HG02763 (cell line): ENCODE results near the gene SPOCK1.

Source experiments
- ATAC-seq: cut with Tn5 transposase; IDR thresholded peaks from one replicate; pipeline ENCODE4 v1.9.1; 2021; ENCODE audit warnings: mild to moderate bottlenecking, moderate library complexity; ENCODE audit not compliant: unreplicated experiment

SPOCK1 gene

GRCh38 chr5:137090151-137090550 lies 409.0 kb downstream of the SPOCK1 start:
- ATAC-seq, result no peak

DNA sequence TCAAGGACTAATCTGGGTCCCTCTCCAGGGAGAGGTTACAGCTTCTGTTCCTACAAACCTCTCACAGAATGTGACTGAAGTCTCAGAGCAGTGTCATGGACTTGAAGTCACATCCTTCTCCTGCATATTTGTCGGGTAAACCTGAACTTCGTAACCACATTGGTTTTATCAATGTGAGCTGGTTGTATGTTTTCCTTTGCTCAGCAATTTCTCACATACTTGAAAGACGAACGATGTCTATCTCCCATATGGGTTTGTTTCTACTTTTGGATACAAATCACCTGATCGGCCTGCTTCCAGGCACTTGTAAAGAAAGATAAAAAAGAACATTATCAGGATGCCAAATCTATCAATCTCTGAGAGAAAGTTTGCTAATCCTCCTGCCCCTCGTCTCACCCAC lies 411.0 kb downstream of the SPOCK1 start:
- no peak for ATAC-seq

- no peak for ATAC-seq
Observed at GRCh38 chr5:137086342-137086741, 412.8 kb downstream of the SPOCK1 start.

GRCh38 chr5:137085206-137085605 lies 413.9 kb downstream of the SPOCK1 start:
- ATAC-seq, result no peak

- ATAC-seq, result no peak
Observed at GRCh38 chr5:137084016-137084415, 415.1 kb downstream of the SPOCK1 start.

DNA sequence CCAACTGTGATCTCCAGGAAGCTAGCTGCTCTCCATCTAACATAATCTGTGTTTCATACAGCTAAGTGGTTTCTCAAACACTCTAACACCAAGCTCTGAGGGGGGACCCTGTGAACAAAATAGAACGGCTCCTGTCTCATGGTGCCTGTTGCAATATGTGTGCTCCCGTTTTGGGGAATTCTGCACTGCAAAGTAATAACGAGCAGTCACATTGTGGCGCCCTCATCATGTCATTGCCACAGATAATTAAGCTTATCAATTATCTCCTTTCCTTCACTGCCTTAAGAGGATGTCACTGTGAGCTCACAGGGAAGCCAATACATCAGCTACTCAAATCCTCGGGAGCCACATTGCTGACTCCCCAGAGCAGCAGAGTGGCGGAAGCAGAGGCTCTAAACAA lies 416.2 kb downstream of the SPOCK1 start:
- ATAC-seq, result no peak

- ATAC-seq, result no peak
Observed at GRCh38 chr5:137078171-137078665, 420.9 kb downstream of the SPOCK1 start.

- ATAC-seq, result no peak
Observed at GRCh38 chr5:137075163-137075970, 423.8 kb downstream of the SPOCK1 start.

DNA sequence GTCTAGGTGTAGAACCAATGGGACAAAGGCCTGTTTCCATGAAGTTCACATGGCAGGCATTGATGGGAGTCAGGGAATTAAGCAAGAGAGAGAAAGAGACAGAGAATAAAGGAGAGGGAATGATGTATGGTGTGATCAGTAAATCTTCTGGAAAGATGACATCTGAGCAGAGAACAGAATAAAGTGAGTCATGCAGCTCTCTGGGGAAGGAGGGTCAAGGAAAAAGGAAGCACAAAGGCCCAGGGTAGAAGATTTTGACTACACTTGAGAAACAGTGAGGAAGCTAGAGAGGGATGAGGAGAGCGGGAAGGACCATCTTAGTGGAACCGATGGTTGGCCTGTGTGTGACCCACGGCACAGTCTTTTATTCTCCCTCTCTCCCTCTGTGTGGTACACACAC lies 425.9 kb downstream of the SPOCK1 start:
- no peak for ATAC-seq

- ATAC-seq, result peak; percentile 51
Observed at GRCh38 chr5:137072361-137073115, 426.6 kb downstream of the SPOCK1 start.

GRCh38 chr5:137071931-137072330 lies 427.2 kb downstream of the SPOCK1 start:
- ATAC-seq, result no peak

- no peak for ATAC-seq
Observed at GRCh38 chr5:137071526-137071925, 427.6 kb downstream of the SPOCK1 start.

DNA sequence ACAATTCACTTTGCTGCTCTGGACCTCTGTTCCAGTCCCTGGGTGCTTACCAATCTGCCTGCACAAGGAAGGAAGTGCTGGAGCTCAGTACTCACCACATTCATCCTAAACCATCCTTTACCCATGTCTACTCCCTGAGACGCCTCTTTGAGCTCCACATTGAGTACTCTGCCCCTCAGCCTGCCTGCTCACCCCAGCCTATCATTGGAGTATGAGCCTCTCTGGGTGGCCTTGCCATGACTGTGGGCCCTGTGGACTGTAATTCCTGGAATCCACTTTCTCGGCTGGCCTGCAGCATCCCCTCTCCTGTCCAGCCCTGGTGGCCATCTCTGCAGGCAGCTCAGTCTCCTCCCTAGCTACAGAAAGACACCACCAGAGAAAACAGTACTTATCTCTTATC lies 428.6 kb downstream of the SPOCK1 start:
- no peak for ATAC-seq

GRCh38 chr5:137069358-137069757 lies 429.8 kb downstream of the SPOCK1 start:
- ATAC-seq, result no peak

DNA sequence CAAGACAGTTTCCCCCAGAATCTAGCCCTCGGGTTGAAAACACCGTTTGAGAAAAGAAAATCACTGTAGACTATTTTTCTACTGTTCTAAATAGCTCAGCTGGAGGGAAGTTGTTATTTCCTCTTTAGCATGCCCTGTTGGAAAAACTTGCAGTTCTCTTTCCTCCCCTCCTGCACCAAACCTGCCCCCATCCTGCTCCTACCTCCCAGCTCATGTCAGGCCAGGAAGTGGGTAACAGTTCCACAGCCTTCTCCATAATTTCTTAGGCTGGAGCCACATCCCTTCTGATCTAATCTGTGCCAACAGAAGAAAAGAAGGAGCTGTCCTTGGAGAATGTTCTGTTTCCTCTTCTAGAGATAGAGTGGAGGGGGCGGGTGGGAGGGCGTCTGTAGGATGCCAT lies 437.7 kb downstream of the SPOCK1 start:
- no peak for ATAC-seq

GRCh38 chr5:137058089-137058488 lies 441.0 kb downstream of the SPOCK1 start:
- ATAC-seq, result no peak

DNA sequence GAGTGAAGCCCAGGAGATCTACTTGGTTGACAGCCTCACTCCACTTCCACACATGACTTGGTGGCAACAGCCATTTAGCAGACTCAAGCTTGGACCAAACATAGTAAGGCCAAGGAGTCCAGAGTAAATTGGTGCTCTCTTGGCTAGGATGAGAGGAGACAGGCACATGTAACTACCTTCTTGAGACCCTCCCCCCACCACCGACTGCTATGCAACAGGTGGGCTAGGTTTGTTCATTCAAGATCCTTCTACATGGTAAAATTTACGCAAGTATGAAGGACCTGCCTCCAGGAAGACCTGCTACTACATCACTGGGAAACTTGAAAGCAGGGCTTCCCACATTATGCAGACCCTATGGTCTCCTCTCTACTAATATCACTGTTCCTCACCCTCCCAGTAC lies 442.4 kb downstream of the SPOCK1 start:
- ATAC-seq, result no peak

- ATAC-seq, result no peak
Observed at GRCh38 chr5:137055271-137055872, 443.8 kb downstream of the SPOCK1 start.

DNA sequence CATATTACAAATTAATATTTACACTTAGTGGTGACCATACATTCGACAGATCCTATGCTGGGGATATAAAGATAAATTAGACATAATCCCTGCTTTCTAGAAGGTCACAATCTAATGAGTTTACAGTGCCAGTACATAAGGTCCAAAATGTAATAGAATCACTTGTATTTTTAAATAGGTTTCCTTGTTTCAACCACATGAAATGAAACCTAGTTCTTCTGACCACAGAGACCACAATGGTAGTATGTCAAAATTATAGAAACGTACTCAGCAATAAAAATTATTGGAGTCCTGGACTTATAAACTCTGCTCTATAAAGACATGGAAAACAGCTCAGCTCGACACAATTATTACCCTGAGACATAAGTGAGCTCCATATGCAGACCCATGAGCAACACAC lies 444.3 kb downstream of the SPOCK1 start:
- ATAC-seq, result no peak

DNA sequence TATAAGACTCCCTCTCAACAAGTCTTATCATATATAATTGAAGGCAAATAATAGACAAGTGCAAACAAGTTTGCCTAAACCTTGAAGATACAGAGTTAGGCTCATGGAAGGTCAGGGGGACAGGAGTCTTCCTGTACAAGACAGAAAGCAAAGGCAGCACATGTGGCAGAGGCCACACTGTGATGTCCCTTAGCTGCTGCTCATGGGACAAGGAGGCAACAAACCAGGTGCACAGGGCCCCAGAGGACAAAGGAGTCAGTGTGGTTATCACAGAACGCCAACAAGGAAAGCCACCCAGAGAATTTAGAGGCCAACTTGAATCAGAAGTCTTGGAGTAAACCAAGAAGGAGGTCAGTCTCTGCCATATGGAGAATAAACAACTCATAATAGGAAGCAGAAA lies 444.8 kb downstream of the SPOCK1 start:
- no peak for ATAC-seq

- ATAC-seq, result no peak
Observed at GRCh38 chr5:137051161-137051560, 448.0 kb downstream of the SPOCK1 start.
